KMS-11 (cell line): ENCODE data around the gene CXorf58.

Source experiments
- H2AFZ ChIP-seq: fragments of 200-600 bp; sonication (generic); 2 replicates; pipeline ENCODE4 v1.6.1; 2016; ENCODE audit warnings: antibody characterized with exemption, mixed run types, low read depth
- H3K27ac ChIP-seq: fragments of 200-600 bp; sonication (generic); 2 replicates; pipeline ENCODE4 v1.6.1; 2016; ENCODE audit warnings: mild to moderate bottlenecking, mixed run types
- H3K27me3 ChIP-seq: fragments of 200-600 bp; sonication (generic); 2 replicates; pipeline ENCODE4 v1.6.1; 2017; ENCODE audit warnings: mild to moderate bottlenecking, low read depth, mixed run types, moderate library complexity; ENCODE audit not compliant: insufficient read depth
- H3K36me3 ChIP-seq: fragments of 200-600 bp; sonication (generic); 2 replicates; pipeline ENCODE4 v1.6.1; 2017; ENCODE audit warnings: mild to moderate bottlenecking, mixed run types; ENCODE audit not compliant: insufficient read depth
- H3K4me1 ChIP-seq: fragments of 200-600 bp; sonication (generic); 2 replicates; pipeline ENCODE4 v1.6.1; 2016; ENCODE audit warnings: mild to moderate bottlenecking, low read depth, mixed run types; ENCODE audit not compliant: poor library complexity, severe bottlenecking
- H3K4me2 ChIP-seq: fragments of 200-600 bp; sonication (generic); 2 replicates; pipeline ENCODE4 v1.7.0; 2016; ENCODE audit warnings: mild to moderate bottlenecking, mixed run types
- H3K4me3 ChIP-seq: fragments of 200-600 bp; sonication (generic); IDR thresholded peaks from 2 replicates; pipeline ENCODE4 v1.6.1; 2017; ENCODE audit warnings: low read depth, low read length, mixed read lengths; ENCODE audit not compliant: insufficient read depth
- H3K79me2 ChIP-seq: fragments of 200-600 bp; sonication (generic); 2 replicates; pipeline ENCODE4 v1.6.1; 2016; ENCODE audit warnings: low read depth, mixed run types; ENCODE audit not compliant: insufficient read depth
- H3K9ac ChIP-seq: fragments of 200-600 bp; sonication (generic); 2 replicates; pipeline ENCODE4 v1.6.1; 2016; ENCODE audit warnings: mild to moderate bottlenecking, mixed run types
- H4K20me1 ChIP-seq: fragments of 200-600 bp; sonication (generic); 2 replicates; pipeline ENCODE4 v1.6.1; 2016; ENCODE audit warnings: mild to moderate bottlenecking, mixed run types; ENCODE audit not compliant: insufficient read depth
- CTCF ChIP-seq: fragments of 200-600 bp; sonication (generic); conservative IDR thresholded peaks from 2 replicates; pipeline ENCODE4 v1.6.1; 2017; ENCODE audit warnings: low read depth, mild to moderate bottlenecking, antibody characterized with exemption, low read length, moderate library complexity, mixed read lengths

CXorf58 gene

GRCh38 chrX:23911126-23911835, 3.5 kb downstream of the CXorf58 start:
- H2AFZ ChIP-seq, result no peak overlapping the region
- no peak overlapping the region for H3K4me2 ChIP-seq
- no peaks in the 10 kb centered on the region for H4K20me1 ChIP-seq
- H3K36me3 ChIP-seq, result no peaks in the 10 kb centered on the region
- no peak overlapping the region for H3K9ac ChIP-seq
- no peaks in the 10 kb centered on the region for H3K27me3 ChIP-seq
- H3K4me3 ChIP-seq, result no peak overlapping the region
- H3K4me1 ChIP-seq, result peaks cover 12% of the 10 kb centered on the region
- TF ChIP-seq CTCF, result no peak
- peaks cover 6% of the 10 kb centered on the region; the same call in 1 of the 2 replicates for H3K79me2 ChIP-seq
- no peak overlapping the region for H3K27ac ChIP-seq

GRCh38 chrX:23919148-23919547, 11.3 kb downstream of the CXorf58 start:
- no peaks in the 10 kb centered on the region for H3K79me2 ChIP-seq
- H3K9ac ChIP-seq, result no peak overlapping the region
- TF ChIP-seq CTCF, result no peak
- H2AFZ ChIP-seq, result no peak overlapping the region
- no peak overlapping the region for H3K27ac ChIP-seq
- no peak overlapping the region for H3K4me2 ChIP-seq
- H3K27me3 ChIP-seq, result no peaks in the 10 kb centered on the region
- H3K36me3 ChIP-seq, result no peaks in the 10 kb centered on the region
- H3K4me3 ChIP-seq, result no peak overlapping the region
- no peaks in the 10 kb centered on the region for H3K4me1 ChIP-seq
- no peaks in the 10 kb centered on the region for H4K20me1 ChIP-seq

DNA sequence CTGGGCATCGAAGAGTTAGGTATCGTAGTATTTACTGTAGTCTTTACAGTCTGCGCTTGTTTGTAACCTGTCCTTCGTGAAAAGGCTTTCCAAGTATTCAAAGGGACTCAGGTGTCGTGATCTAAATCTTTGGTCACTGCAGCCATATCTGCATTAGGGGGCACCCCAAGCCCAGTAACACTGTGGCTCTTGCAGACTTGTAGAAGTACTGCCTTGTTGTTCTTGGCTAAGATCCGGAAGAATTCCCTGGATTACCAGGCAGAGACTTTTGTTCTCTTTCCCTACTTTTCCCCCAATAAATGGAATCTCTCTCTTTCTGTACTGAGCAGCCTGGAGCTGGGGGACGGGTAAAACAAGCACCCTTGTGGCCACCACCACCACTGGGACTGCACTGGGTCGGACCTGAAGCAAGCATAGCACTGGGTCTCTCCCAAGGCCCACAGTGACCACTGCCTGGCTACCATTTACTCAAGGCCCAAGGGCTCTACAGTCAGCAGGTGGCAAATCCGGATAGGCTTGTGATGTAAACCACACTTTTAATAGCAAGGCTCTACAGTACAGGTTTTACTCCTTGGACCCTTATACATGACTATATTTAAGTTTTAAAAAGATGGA, 12.0 kb downstream of the CXorf58 start:
- H3K4me1 ChIP-seq, result no peaks in the 10 kb centered on the region
- no peak overlapping the region for H3K27ac ChIP-seq
- no peaks in the 10 kb centered on the region for H3K36me3 ChIP-seq
- no peak overlapping the region for H2AFZ ChIP-seq
- H3K27me3 ChIP-seq, result no peaks in the 10 kb centered on the region
- no peak overlapping the region for H3K9ac ChIP-seq
- TF ChIP-seq CTCF, result no peak
- no peaks in the 10 kb centered on the region for H4K20me1 ChIP-seq
- H3K4me3 ChIP-seq, result no peak overlapping the region
- no peak overlapping the region for H3K4me2 ChIP-seq
- H3K79me2 ChIP-seq, result no peaks in the 10 kb centered on the region

DNA sequence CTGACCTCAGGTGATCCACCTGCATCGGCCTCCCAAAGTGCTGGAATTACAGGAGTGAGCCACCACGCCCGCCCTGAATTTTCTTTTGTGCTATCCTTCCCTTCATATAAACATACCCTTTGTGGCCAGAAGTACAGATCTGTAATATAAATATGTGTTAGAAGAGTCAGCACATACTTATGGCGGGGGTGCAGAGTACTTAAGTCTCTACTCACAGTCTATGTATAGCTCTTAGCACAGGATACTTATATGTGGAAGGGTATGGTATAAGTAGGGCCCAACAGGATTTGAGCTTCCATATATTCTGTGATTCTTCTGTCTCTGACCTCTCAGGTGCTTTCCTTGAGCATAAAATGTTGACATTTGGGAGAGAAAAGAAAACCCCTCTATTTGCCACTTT, 18.2 kb downstream of the CXorf58 start:
- no peak overlapping the region for H3K4me3 ChIP-seq
- H2AFZ ChIP-seq, result no peak overlapping the region
- H4K20me1 ChIP-seq, result no peaks in the 10 kb centered on the region
- H3K27me3 ChIP-seq, result no peaks in the 10 kb centered on the region
- H3K9ac ChIP-seq, result no peak overlapping the region
- no peaks in the 10 kb centered on the region for H3K36me3 ChIP-seq
- no peaks in the 10 kb centered on the region for H3K79me2 ChIP-seq
- H3K4me2 ChIP-seq, result no peak overlapping the region
- H3K4me1 ChIP-seq, result no peaks in the 10 kb centered on the region
- no peak overlapping the region for H3K27ac ChIP-seq
- TF ChIP-seq CTCF, result no peak
